ENCODE measurements around the gene ACADL. TPM values are rescaled to one million over a fixed set of nuclear protein-coding genes. Genes with fewer than 3 reads are reported as not detected.

Gene ACADL
- total and polyA plus RNA-seq, 4 donors = 1.9 to 22.3 (median 15.2) TPM

DNA sequence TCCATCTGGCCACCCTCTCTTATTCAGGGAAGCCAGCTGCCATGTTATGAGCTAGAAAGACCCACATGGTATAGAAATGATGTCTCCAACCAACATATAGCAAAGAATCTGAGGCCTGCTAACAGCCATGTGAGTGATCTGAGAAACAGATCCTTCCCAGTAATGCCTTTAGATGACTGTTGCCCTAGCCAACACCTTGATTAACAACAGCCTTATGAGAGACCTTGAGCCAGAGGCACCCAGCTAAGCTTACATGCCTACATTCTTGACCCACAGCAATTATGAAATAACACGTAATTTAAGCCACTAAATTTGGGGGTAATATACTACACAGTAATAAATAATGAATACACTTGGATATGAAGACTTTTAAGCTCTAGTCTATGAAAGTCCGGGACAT lies 67.0 kb downstream of the ACADL start (continued):
- TF ChIP-seq, protein P1, sequence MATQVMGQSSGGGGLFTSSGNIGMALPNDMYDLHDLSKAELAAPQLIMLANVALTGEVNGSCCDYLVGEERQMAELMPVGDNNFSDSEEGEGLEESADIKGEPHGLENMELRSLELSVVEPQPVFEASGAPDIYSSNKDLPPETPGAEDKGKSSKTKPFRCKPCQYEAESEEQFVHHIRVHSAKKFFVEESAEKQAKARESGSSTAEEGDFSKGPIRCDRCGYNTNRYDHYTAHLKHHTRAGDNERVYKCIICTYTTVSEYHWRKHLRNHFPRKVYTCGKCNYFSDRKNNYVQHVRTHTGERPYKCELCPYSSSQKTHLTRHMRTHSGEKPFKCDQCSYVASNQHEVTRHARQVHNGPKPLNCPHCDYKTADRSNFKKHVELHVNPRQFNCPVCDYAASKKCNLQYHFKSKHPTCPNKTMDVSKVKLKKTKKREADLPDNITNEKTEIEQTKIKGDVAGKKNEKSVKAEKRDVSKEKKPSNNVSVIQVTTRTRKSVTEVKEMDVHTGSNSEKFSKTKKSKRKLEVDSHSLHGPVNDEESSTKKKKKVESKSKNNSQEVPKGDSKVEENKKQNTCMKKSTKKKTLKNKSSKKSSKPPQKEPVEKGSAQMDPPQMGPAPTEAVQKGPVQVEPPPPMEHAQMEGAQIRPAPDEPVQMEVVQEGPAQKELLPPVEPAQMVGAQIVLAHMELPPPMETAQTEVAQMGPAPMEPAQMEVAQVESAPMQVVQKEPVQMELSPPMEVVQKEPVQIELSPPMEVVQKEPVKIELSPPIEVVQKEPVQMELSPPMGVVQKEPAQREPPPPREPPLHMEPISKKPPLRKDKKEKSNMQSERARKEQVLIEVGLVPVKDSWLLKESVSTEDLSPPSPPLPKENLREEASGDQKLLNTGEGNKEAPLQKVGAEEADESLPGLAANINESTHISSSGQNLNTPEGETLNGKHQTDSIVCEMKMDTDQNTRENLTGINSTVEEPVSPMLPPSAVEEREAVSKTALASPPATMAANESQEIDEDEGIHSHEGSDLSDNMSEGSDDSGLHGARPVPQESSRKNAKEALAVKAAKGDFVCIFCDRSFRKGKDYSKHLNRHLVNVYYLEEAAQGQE (IDR thresholded peaks at IDR 0.05) = no peak
- TF ChIP-seq FOXA2 (IDR thresholded peaks at IDR 0.05) (no peak), FOXA1 (IDR thresholded peaks at IDR 0.05) (no peak), GABPA (IDR thresholded peaks at IDR 0.05 in 1 of 2, conservative IDR thresholded peaks at IDR 0.05 in 1 of 2) (no peak), NR2F2 (IDR thresholded peaks at IDR 0.05) (no peak)

DNA sequence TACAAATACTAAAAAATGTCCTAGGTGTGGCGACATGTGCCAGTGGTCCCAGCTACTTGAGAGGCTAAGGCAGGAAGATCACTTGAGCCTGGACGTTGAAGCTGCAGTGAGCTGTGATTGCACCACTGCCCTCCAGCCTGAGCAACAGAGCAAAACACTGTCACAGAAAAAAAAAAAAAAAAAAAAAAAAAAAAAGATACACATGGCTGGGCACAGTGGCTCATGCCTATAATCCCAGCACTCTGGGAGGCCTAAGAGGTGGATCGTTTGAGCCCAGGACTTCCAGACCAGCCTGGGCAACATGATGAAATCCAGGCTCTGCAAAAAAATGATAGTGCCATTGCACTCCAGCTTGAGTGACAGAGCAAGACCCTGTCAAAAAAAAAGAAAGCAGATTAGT lies 67.7 kb downstream of the ACADL start:
- 78% methylated on average over 3 of the region's 3 CpGs for WGBS
- TF ChIP-seq RXRA (IDR thresholded peaks at IDR 0.05) = no peak
- no peak for TF ChIP-seq JUND (IDR thresholded peaks at IDR 0.05)
- TF ChIP-seq, protein P2, sequence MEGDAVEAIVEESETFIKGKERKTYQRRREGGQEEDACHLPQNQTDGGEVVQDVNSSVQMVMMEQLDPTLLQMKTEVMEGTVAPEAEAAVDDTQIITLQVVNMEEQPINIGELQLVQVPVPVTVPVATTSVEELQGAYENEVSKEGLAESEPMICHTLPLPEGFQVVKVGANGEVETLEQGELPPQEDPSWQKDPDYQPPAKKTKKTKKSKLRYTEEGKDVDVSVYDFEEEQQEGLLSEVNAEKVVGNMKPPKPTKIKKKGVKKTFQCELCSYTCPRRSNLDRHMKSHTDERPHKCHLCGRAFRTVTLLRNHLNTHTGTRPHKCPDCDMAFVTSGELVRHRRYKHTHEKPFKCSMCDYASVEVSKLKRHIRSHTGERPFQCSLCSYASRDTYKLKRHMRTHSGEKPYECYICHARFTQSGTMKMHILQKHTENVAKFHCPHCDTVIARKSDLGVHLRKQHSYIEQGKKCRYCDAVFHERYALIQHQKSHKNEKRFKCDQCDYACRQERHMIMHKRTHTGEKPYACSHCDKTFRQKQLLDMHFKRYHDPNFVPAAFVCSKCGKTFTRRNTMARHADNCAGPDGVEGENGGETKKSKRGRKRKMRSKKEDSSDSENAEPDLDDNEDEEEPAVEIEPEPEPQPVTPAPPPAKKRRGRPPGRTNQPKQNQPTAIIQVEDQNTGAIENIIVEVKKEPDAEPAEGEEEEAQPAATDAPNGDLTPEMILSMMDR (IDR thresholded peaks at IDR 0.05; ENCODE audit: low read depth, low read length, missing input control) = no peak
- TF ChIP-seq RAD21 (IDR thresholded peaks at IDR 0.05) = no peak
- TF ChIP-seq GABPA (IDR thresholded peaks at IDR 0.05 in 1 of 2, conservative IDR thresholded peaks at IDR 0.05 in 1 of 2) = no peak
- TF ChIP-seq HNF4A (conservative IDR thresholded peaks at IDR 0.05) = no peak
- TF ChIP-seq, protein P1 (IDR thresholded peaks at IDR 0.05) = no peak
- no peak for TF ChIP-seq YY1 (IDR thresholded peaks at IDR 0.05)
- TF ChIP-seq EGR1 (IDR thresholded peaks at IDR 0.05; ENCODE audit: low read depth in 2 of 2) = no peak
- H3K27ac ChIP-seq (ENCODE audit: low read depth in 1 of 2, low read length in 2 of 2) = no peak overlapping the region

More for the DNA sequence above, 67.7 kb downstream of the ACADL start:
- DNase-seq (ENCODE audit: low spot score) = no peak
- Histone ChIP-seq H3K4me1 (ENCODE audit: control insufficient read depth in 4 of 4, insufficient read depth in 4 of 4, low read length in 3 of 4) (peaks cover 0 to 4% (median 3%) of the 10 kb centered on the region in 4 donors), H3K4me3 (ENCODE audit: low read depth in 1 of 3, low read length in 3 of 3) (no peak overlapping the region), H3K9ac (ENCODE audit: low read depth in 1 of 2, low read length in 2 of 2) (no peak overlapping the region), H3K27me3 (ENCODE audit: control insufficient read depth in 4 of 4, insufficient read depth in 4 of 4, low read length in 3 of 4) (no peaks in the 10 kb centered on the region), H3K36me3 (ENCODE audit: control insufficient read depth in 4 of 4, insufficient read depth in 3 of 4, low read depth in 1 of 4, low read length in 3 of 4) (peaks cover 0 to 14% (median 10%) of the 10 kb centered on the region in 4 donors), H3K9me3 (ENCODE audit: control insufficient read depth in 4 of 4, low read length in 3 of 4) (no peaks in the 10 kb centered on the region)
